ENCODE results near the gene FAM3A.

GRCh38 chrX:154485150-154486051, 30.6 kb downstream of the FAM3A start:
- no peak for TF ChIP-seq POLR2A (IDR thresholded peaks at IDR 0.05)
- TF ChIP-seq, protein P1, sequence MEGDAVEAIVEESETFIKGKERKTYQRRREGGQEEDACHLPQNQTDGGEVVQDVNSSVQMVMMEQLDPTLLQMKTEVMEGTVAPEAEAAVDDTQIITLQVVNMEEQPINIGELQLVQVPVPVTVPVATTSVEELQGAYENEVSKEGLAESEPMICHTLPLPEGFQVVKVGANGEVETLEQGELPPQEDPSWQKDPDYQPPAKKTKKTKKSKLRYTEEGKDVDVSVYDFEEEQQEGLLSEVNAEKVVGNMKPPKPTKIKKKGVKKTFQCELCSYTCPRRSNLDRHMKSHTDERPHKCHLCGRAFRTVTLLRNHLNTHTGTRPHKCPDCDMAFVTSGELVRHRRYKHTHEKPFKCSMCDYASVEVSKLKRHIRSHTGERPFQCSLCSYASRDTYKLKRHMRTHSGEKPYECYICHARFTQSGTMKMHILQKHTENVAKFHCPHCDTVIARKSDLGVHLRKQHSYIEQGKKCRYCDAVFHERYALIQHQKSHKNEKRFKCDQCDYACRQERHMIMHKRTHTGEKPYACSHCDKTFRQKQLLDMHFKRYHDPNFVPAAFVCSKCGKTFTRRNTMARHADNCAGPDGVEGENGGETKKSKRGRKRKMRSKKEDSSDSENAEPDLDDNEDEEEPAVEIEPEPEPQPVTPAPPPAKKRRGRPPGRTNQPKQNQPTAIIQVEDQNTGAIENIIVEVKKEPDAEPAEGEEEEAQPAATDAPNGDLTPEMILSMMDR (IDR thresholded peaks at IDR 0.05), result no peak
